ENCODE measurements around the gene NPVF.

Gene NPVF

DNA sequence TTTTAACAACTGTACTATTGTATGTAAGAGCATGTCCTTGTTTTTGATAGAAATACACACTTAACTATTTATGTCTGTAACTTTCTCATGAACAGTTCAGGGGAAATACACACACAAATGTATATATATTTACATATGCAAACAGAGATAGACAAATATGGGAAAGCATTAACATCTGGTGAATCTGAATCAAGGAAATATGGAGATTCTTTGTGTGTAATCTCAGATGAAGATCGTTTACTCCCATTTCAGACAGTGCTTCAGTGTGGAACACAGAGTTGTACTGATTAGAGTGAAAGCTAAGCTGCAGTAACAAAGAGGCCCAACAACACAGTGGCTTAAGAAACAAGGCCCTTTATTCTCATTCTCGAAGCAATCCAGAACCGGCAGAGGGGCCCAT is 26.3 kb upstream of the NPVF start:
- ATAC-seq (ENCODE audit: low read depth) (no peak), DNase-seq (ENCODE audit: low spot score) (no peak)
- H3K27ac ChIP-seq (ENCODE audit: poor library complexity, severe bottlenecking) = no peak overlapping the region
- H3K4me3 ChIP-seq (ENCODE audit: severe bottlenecking) = no peak overlapping the region
- no peaks in the 10 kb centered on the region for H3K9me3 ChIP-seq (ENCODE audit: severe bottlenecking)
- H3K4me1 ChIP-seq (ENCODE audit: insufficient read depth, poor library complexity, severe bottlenecking) = no peaks in the 10 kb centered on the region
- no peaks in the 10 kb centered on the region for H3K27me3 ChIP-seq (ENCODE audit: insufficient read depth, poor library complexity, severe bottlenecking)
- H3K36me3 ChIP-seq (ENCODE audit: low read depth) = no peaks in the 10 kb centered on the region
- TF ChIP-seq, protein P1, sequence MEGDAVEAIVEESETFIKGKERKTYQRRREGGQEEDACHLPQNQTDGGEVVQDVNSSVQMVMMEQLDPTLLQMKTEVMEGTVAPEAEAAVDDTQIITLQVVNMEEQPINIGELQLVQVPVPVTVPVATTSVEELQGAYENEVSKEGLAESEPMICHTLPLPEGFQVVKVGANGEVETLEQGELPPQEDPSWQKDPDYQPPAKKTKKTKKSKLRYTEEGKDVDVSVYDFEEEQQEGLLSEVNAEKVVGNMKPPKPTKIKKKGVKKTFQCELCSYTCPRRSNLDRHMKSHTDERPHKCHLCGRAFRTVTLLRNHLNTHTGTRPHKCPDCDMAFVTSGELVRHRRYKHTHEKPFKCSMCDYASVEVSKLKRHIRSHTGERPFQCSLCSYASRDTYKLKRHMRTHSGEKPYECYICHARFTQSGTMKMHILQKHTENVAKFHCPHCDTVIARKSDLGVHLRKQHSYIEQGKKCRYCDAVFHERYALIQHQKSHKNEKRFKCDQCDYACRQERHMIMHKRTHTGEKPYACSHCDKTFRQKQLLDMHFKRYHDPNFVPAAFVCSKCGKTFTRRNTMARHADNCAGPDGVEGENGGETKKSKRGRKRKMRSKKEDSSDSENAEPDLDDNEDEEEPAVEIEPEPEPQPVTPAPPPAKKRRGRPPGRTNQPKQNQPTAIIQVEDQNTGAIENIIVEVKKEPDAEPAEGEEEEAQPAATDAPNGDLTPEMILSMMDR (IDR thresholded peaks at IDR 0.05; ENCODE audit: poor library complexity, severe bottlenecking) = no peak

GRCh38 chr7:25253714-25254113 is 25.4 kb upstream of the NPVF start:
- H3K27me3 ChIP-seq (ENCODE audit: insufficient read depth, poor library complexity, severe bottlenecking) = no peaks in the 10 kb centered on the region
- H3K4me3 ChIP-seq (ENCODE audit: severe bottlenecking) = no peak overlapping the region
- no peaks in the 10 kb centered on the region for H3K9me3 ChIP-seq (ENCODE audit: severe bottlenecking)
- no peaks in the 10 kb centered on the region for H3K4me1 ChIP-seq (ENCODE audit: insufficient read depth, poor library complexity, severe bottlenecking)
- DNase-seq (ENCODE audit: low spot score) (no peak), ATAC-seq (ENCODE audit: low read depth) (no peak)
- no peaks in the 10 kb centered on the region for H3K36me3 ChIP-seq (ENCODE audit: low read depth)
- no peak overlapping the region for H3K27ac ChIP-seq (ENCODE audit: poor library complexity, severe bottlenecking)
- TF ChIP-seq, protein P1 (IDR thresholded peaks at IDR 0.05; ENCODE audit: poor library complexity, severe bottlenecking) = no peak

- TF ChIP-seq, protein P1 (IDR thresholded peaks at IDR 0.05; ENCODE audit: poor library complexity, severe bottlenecking) = no peak
- Histone ChIP-seq H3K27me3 (ENCODE audit: insufficient read depth, poor library complexity, severe bottlenecking) (no peaks in the 10 kb centered on the region), H3K4me3 (ENCODE audit: severe bottlenecking) (no peak overlapping the region), H3K36me3 (ENCODE audit: low read depth) (no peaks in the 10 kb centered on the region), H3K9me3 (ENCODE audit: severe bottlenecking) (no peaks in the 10 kb centered on the region), H3K27ac (ENCODE audit: poor library complexity, severe bottlenecking) (no peak overlapping the region), H3K4me1 (ENCODE audit: insufficient read depth, poor library complexity, severe bottlenecking) (no peaks in the 10 kb centered on the region)
- DNase-seq (ENCODE audit: low spot score) (no peak), ATAC-seq (ENCODE audit: low read depth) (no peak)
Measured at GRCh38 chr7:25250386-25250785, 22.1 kb upstream of the NPVF start.

DNA sequence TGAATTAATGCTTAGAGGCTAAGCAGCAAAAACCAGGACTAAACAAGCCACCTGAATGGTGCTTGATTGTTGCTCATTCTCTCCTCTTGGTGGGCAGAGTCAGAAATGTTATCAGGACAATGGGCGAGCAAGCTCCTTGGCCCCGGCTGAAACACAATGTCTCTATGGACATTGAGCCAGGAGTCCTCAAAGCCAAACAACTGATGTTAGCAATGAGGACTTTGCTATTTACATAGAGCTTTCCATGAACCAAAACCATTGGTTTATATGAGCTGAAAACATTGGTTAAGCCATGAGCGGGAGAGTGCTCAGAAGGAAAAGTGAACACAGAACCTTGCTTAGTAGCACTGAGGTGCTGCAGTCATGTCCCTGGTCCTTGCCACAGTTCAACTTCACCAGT is 21.5 kb upstream of the NPVF start:
- ATAC-seq (ENCODE audit: low read depth) = no peak
- Histone ChIP-seq H3K27ac (ENCODE audit: poor library complexity, severe bottlenecking) (no peak overlapping the region), H3K9me3 (ENCODE audit: severe bottlenecking) (no peaks in the 10 kb centered on the region), H3K36me3 (ENCODE audit: low read depth) (no peaks in the 10 kb centered on the region), H3K4me1 (ENCODE audit: insufficient read depth, poor library complexity, severe bottlenecking) (no peaks in the 10 kb centered on the region), H3K4me3 (ENCODE audit: severe bottlenecking) (no peak overlapping the region), H3K27me3 (ENCODE audit: insufficient read depth, poor library complexity, severe bottlenecking) (no peaks in the 10 kb centered on the region)
- DNase-seq (ENCODE audit: low spot score) = no peak
- TF ChIP-seq, protein P1 (IDR thresholded peaks at IDR 0.05; ENCODE audit: poor library complexity, severe bottlenecking) = no peak

GRCh38 chr7:25246306-25246705 is 18.0 kb upstream of the NPVF start:
- DNase-seq (ENCODE audit: low spot score) (no peak), ATAC-seq (ENCODE audit: low read depth) (no peak; the same call in 2 of the 3 replicates)
- Histone ChIP-seq H3K4me1 (ENCODE audit: insufficient read depth, poor library complexity, severe bottlenecking) (no peaks in the 10 kb centered on the region), H3K36me3 (ENCODE audit: low read depth) (no peaks in the 10 kb centered on the region), H3K27me3 (ENCODE audit: insufficient read depth, poor library complexity, severe bottlenecking) (peaks cover 2% of the 10 kb centered on the region), H3K9me3 (ENCODE audit: severe bottlenecking) (no peaks in the 10 kb centered on the region), H3K4me3 (ENCODE audit: severe bottlenecking) (no peak overlapping the region), H3K27ac (ENCODE audit: poor library complexity, severe bottlenecking) (no peak overlapping the region)
- TF ChIP-seq, protein P1 (IDR thresholded peaks at IDR 0.05; ENCODE audit: poor library complexity, severe bottlenecking) = no peak

All from RWPE2 (cell line).